Large intestine (tissue), 3 donors: ENCODE results near the gene CDK5R2. TPM values are rescaled to one million over a fixed set of nuclear protein-coding genes. Genes with fewer than 3 reads are reported as not detected.

Source experiments
- DNase-seq, 2 donors: peaks; one replicate each; pipeline versions ENCODE4 v3.0.0 to v3.0.0-alpha.2; 2013
- H3K27ac ChIP-seq: one replicate; pipeline ENCODE4 v1.5.1; 2013; ENCODE audit warnings: low read length
- H3K27me3 ChIP-seq: 2 replicates; pipeline ENCODE4 v1.6.1; 2013; ENCODE audit warnings: low read length; ENCODE audit not compliant: control insufficient read depth, insufficient read depth
- H3K36me3 ChIP-seq: 2 replicates; pipeline ENCODE4 v1.6.1; 2013; ENCODE audit warnings: low read length; ENCODE audit not compliant: control insufficient read depth, insufficient read depth
- H3K4me1 ChIP-seq: one replicate; pipeline ENCODE4 v1.6.1; 2013; ENCODE audit warnings: low read length; ENCODE audit not compliant: control insufficient read depth, insufficient read depth
- H3K4me3 ChIP-seq: one replicate; pipeline ENCODE4 v1.5.1; 2013; ENCODE audit warnings: low read length
- H3K9me3 ChIP-seq: one replicate; pipeline ENCODE4 v1.6.1; 2013; ENCODE audit warnings: mild to moderate bottlenecking, low read depth, low read length, moderate library complexity; ENCODE audit not compliant: control insufficient read depth
- WGBS: methylation state at CpG from one replicate; pipeline ENCODE4 v1.1.5; 2013; ENCODE audit warnings: low lambda C conversion rate; ENCODE audit not compliant: insufficient coverage; 5-methylcytosine and 5-hydroxymethylcytosine counted together
- polyA plus RNA-seq: library from polyadenylated mRNA; unstranded; fragments of 120-200 nt; gene quantifications from one replicate; pipeline ENCODE4 v1.2.1, GENCODE V29; 2013

The CDK5R2 gene
- polyA plus RNA-seq, 1 donor = 2.9 TPM

DNA sequence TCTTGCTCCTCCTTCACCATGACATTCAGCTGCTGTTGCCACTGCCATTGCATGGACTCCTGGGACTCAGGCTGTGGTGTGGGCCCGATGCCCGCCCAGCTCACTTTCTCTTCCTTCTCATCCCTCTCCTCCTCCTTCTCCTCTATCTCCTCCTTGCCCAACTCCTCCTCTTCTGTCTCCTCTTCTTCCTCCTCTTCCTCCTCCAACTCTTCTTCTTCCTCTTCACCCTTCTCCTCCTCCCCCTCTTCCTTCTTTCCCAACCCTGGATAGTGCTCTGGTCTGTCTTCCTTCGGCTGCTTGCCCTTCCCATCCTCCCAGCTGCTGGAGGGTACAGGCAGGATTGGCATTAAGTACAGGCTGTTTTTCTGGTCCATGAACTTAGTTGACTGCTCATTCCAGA, 44.5 kb downstream of the CDK5R2 start:
- H3K9me3 ChIP-seq = no peaks in the 10 kb centered on the region
- no peaks in the 10 kb centered on the region for H3K36me3 ChIP-seq
- DNase-seq = no peak
- 80% methylated on average over 2 of the region's 3 CpGs for WGBS
- peaks cover 13% of the 10 kb centered on the region for H3K4me1 ChIP-seq
- peaks cover 71% of the 10 kb centered on the region for H3K27me3 ChIP-seq
- no peak overlapping the region for H3K27ac ChIP-seq
- H3K4me3 ChIP-seq = no peak overlapping the region

DNA sequence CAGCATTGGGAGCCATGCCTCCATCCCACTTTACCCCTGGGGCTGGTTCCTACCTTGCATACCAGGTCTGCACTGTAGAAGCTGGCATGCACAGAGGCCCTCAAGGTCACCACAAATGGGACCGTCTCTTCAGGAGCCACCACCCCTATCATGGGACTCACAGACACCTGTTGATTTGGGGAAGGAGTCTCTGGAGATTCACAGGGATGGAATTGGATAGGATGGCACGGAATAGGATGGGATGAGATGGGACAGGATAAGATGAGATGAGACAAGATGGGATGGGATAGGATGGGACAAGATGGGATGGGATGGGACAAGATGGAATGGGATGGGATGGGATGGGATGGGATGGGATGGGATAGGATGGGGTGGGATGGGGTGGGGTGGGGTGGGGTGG, 49.8 kb downstream of the CDK5R2 start:
- WGBS = no CpG with 5 or more reads among the region's 2 CpGs
- no peaks in the 10 kb centered on the region for H3K36me3 ChIP-seq
- peaks cover 8% of the 10 kb centered on the region for H3K4me1 ChIP-seq
- no peak for DNase-seq
- H3K27ac ChIP-seq = no peak overlapping the region
- no peaks in the 10 kb centered on the region for H3K9me3 ChIP-seq
- peaks cover 24% of the 10 kb centered on the region for H3K27me3 ChIP-seq
- H3K4me3 ChIP-seq = no peak overlapping the region

DNA sequence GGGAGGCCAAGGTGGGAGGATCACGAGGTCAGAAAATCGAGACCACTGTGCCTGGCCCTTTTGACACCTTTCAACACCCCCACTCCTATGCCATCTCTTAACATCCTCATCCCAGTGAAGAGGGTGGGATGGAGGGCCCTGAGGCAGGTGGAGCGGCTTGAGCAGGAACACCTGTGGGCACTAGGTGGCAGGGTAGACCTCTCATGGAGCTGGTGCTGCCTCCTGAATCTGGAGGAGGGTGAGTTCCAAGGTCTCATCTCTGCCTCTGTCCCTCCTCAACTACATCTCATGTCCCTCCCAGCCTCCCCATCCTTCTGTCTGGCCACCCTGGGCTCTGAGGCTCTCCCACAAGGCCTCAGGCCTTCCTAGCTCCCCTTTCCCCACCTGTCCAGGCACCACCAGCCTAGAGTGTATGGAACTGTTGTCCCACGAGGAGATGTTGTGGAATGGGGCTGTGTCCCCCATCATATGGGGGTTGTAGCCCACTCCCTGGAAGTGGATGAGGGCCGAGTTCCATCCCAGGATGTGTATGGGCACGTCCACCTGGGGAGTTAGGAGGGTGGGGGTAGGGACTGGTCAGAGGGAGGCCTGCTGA, 50.8 kb downstream of the CDK5R2 start:
- Histone ChIP-seq H3K36me3 (no peaks in the 10 kb centered on the region), H3K27ac (no peak overlapping the region), H3K27me3 (peaks cover 21% of the 10 kb centered on the region), H3K9me3 (no peaks in the 10 kb centered on the region), H3K4me1 (peaks cover 8% of the 10 kb centered on the region), H3K4me3 (no peak overlapping the region)
- no CpG with 5 or more reads among the region's 6 CpGs for WGBS
- DNase-seq = peak; percentile 35 to 36

GRCh38 chr2:219010873-219011272, 51.4 kb downstream of the CDK5R2 start:
- H3K4me3 ChIP-seq = no peak overlapping the region
- peaks cover 14% of the 10 kb centered on the region for H3K27me3 ChIP-seq
- H3K36me3 ChIP-seq = no peaks in the 10 kb centered on the region
- WGBS = no CpG with 5 or more reads among the region's 5 CpGs
- H3K4me1 ChIP-seq = peaks cover 8% of the 10 kb centered on the region
- no peak overlapping the region for H3K27ac ChIP-seq
- H3K9me3 ChIP-seq = no peaks in the 10 kb centered on the region
- DNase-seq = no peak

Other genes with a start within 250 kb of the CDK5R2 start
- gene TTLL4, start 248.8 kb upstream of the CDK5R2 start, polyA plus RNA-seq = 31.7 TPM
- gene CYP27A1, start 177.5 kb upstream of the CDK5R2 start, polyA plus RNA-seq = 109 TPM
- gene PRKAG3, start 127.9 kb upstream of the CDK5R2 start, polyA plus RNA-seq = 0.07 TPM
- 0.24 TPM for gene WNT6, start 99.9 kb upstream of the CDK5R2 start, polyA plus RNA-seq
- 1.5 TPM for gene WNT10A, start 78.8 kb upstream of the CDK5R2 start, polyA plus RNA-seq
- gene FEV, start 25.5 kb downstream of the CDK5R2 start, polyA plus RNA-seq = 11.9 TPM
- gene CRYBA2, start 33.8 kb downstream of the CDK5R2 start, polyA plus RNA-seq = 13.3 TPM
- gene CFAP65, start 81.8 kb downstream of the CDK5R2 start, polyA plus RNA-seq = 3.4 TPM
- 68.4 TPM for gene IHH, start 101.3 kb downstream of the CDK5R2 start, polyA plus RNA-seq
- gene NHEJ1, start 201.1 kb downstream of the CDK5R2 start, polyA plus RNA-seq = 33.9 TPM
- gene SLC23A3, start 210.4 kb downstream of the CDK5R2 start, polyA plus RNA-seq = 6.2 TPM
- gene CNPPD1, start 217.3 kb downstream of the CDK5R2 start, polyA plus RNA-seq = 56.2 TPM
- 82.0 TPM for gene RETREG2, start 218.6 kb downstream of the CDK5R2 start, polyA plus RNA-seq
- 54.6 TPM for gene ZFAND2B, start 247.1 kb downstream of the CDK5R2 start, polyA plus RNA-seq